Upper lobe of left lung (tissue), 4 donors: ENCODE results near the gene CA11.

ENCODE experiments used
- EP300 ChIP-seq, 4 donors: sonication (generic); formaldehyde crosslinking; IDR thresholded peaks; one replicate each; pipeline ENCODE4 v1.5.1; 2017; ENCODE audit warnings: antibody characterized with exemption in 4 of 4, control low read depth in 2 of 4
- POLR2A ChIP-seq, 4 donors: fragments of 450-650 bp; IDR thresholded peaks; one replicate each; pipeline ENCODE4 v1.5.1; 2016 to 2017; ENCODE audit warnings: antibody characterized with exemption in 4 of 4, mild to moderate bottlenecking in 2 of 4
- POLR2AphosphoS5 ChIP-seq, 2 donors: sonication (generic); formaldehyde crosslinking; IDR thresholded peaks; one replicate each; pipeline ENCODE4 v1.5.1; 2017; ENCODE audit warnings: antibody characterized with exemption in 2 of 2

DNA sequence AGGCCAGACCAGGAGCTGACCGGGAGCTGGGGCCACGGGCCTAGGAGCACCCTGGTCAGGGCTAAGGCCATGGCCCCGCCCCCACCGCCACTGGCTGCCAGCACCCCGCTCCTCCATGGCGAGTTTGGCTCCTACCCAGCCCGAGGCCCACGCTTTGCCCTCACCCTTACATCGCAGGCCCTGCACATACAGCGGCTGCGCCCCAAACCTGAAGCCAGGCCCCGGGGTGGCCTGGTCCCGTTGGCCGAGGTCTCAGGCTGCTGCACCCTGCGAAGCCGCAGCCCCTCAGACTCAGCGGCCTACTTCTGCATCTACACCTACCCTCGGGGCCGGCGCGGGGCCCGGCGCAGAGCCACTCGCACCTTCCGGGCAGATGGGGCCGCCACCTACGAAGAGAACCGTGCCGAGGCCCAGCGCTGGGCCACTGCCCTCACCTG lies 20.1 kb downstream of the CA11 start:
- no peak for TF ChIP-seq POLR2AphosphoS5 (IDR thresholded peaks at IDR 0.05)
- TF ChIP-seq POLR2A (IDR thresholded peaks at IDR 0.05): no peak
- TF ChIP-seq EP300 (IDR thresholded peaks at IDR 0.05): no peak
